Right atrium auricular region (tissue), 2 donors: ENCODE data around the gene SPNS1. TPM values are rescaled to one million over a fixed set of nuclear protein-coding genes. Genes with fewer than 3 reads are reported as not detected.

Experiments used
- DNase-seq: peaks from one replicate; pipeline ENCODE4 v3.0.0-alpha.2; 2019; ENCODE audit warnings: low spot score
- H3K27ac ChIP-seq, 2 donors: fragments of 200-600 bp; sonication (generic); 1 replicate in 1 of 2; 2 replicates in 1 of 2; pipeline ENCODE4 v1.5.1; 2016 to 2019
- H3K27me3 ChIP-seq, 2 donors: fragments of 200-600 bp; sonication (generic); one replicate each; pipeline versions ENCODE4 v1.5.1 to v1.6.0; 2017 to 2019
- H3K36me3 ChIP-seq: fragments of 200-600 bp; sonication (generic); one replicate; pipeline ENCODE4 v1.5.1; 2016
- H3K4me1 ChIP-seq, 2 donors: fragments of 200-600 bp; sonication (generic); one replicate each; pipeline versions ENCODE4 v1.5.1 to v1.6.0; 2017 to 2019
- H3K4me3 ChIP-seq, 2 donors: fragments of 200-600 bp; sonication (generic); 1 replicate in 1 of 2; 2 replicates in 1 of 2; pipeline ENCODE4 v1.5.1; 2017 to 2019; ENCODE audit warnings: mild to moderate bottlenecking in 1 of 2, moderate library complexity in 1 of 2
- H3K9me3 ChIP-seq, 2 donors: fragments of 200-600 bp; sonication (generic); one replicate each; pipeline ENCODE4 v1.5.1; 2019
- CTCF ChIP-seq, 2 donors: fragments of 200-600 bp; sonication (generic); IDR thresholded peaks; one replicate each; pipeline ENCODE4 v1.5.1; 2019; ENCODE audit warnings: antibody characterized with exemption in 2 of 2
- total RNA-seq, 2 donors: library from RNA; depleted of rRNA; stranded (reverse); fragments of >200 nt; gene quantifications; one replicate each; pipeline ENCODE4 v1.1.0, GENCODE V29; 2016

The SPNS1 gene
- total RNA-seq, 2 donors from 2014 or later: 11.9 to 12.8 TPM

- Histone ChIP-seq H3K4me3 (no peak overlapping the region), H3K9me3 (no peaks in the 10 kb centered on the region), H3K36me3 (no peaks in the 10 kb centered on the region), H3K27me3 (no peaks in the 10 kb centered on the region), H3K4me1 (peaks cover 0 to 9% of the 10 kb centered on the region in 2 donors), H3K27ac (no peak overlapping the region)
- no peak for DNase-seq
- no peak for TF ChIP-seq CTCF (IDR thresholded peaks at IDR 0.05)
These were observed 27.9 kb upstream of the SPNS1 start for GRCh38 chr16:28946681-28947080.

- H3K4me3 ChIP-seq: peak within 1 kb of the TSS; percentile 93 to 97
- TF ChIP-seq CTCF (IDR thresholded peaks at IDR 0.05): no peak
- H3K4me1 ChIP-seq: peaks cover 0 to 12% of the 10 kb centered on the region in 2 donors
- H3K36me3 ChIP-seq: peaks cover 21% of the 10 kb centered on the region
- DNase-seq: peak; percentile 100
- peak within 1 kb of the TSS; percentile 83 to 87 for H3K27ac ChIP-seq
- no peaks in the 10 kb centered on the region for H3K27me3 ChIP-seq
- H3K9me3 ChIP-seq: no peaks in the 10 kb centered on the region
These were observed 23.7 kb upstream of the SPNS1 start, which contains the start of gene NFATC2IP for GRCh38 chr16:28950648-28951409. NFATC2IP (plus strand) TSS chr16:28950937; CDS start chr16:28951012, 75 bp downstream.

- H3K27ac ChIP-seq: peak overlapping the region; percentile 83 to 87
- no peak for TF ChIP-seq CTCF (IDR thresholded peaks at IDR 0.05)
- peaks cover 0 to 12% of the 10 kb centered on the region in 2 donors for H3K4me1 ChIP-seq
- no peak for DNase-seq
- H3K36me3 ChIP-seq: peaks cover 24% of the 10 kb centered on the region
- no peaks in the 10 kb centered on the region for H3K9me3 ChIP-seq
- H3K27me3 ChIP-seq: no peaks in the 10 kb centered on the region
- peak overlapping the region; percentile 93 to 97 for H3K4me3 ChIP-seq
These were observed 23.1 kb upstream of the SPNS1 start for GRCh38 chr16:28951410-28951943.

- H3K4me3 ChIP-seq: no peak overlapping the region
- TF ChIP-seq CTCF (IDR thresholded peaks at IDR 0.05): no peak
- H3K36me3 ChIP-seq: peaks cover 55% of the 10 kb centered on the region
- no peaks in the 10 kb centered on the region for H3K9me3 ChIP-seq
- no peaks in the 10 kb centered on the region for H3K4me1 ChIP-seq
- no peak overlapping the region for H3K27ac ChIP-seq
- no peak for DNase-seq
- no peaks in the 10 kb centered on the region for H3K27me3 ChIP-seq
These were observed 16.4 kb upstream of the SPNS1 start for GRCh38 chr16:28958216-28958615.

GRCh38 chr16:28958836-28959235 is 15.7 kb upstream of the SPNS1 start:
- no peaks in the 10 kb centered on the region for H3K9me3 ChIP-seq
- DNase-seq: no peak
- no peak for TF ChIP-seq CTCF (IDR thresholded peaks at IDR 0.05)
- H3K36me3 ChIP-seq: peaks cover 60% of the 10 kb centered on the region
- H3K27me3 ChIP-seq: no peaks in the 10 kb centered on the region
- no peak overlapping the region for H3K4me3 ChIP-seq
- H3K27ac ChIP-seq: no peak overlapping the region
- H3K4me1 ChIP-seq: no peaks in the 10 kb centered on the region
